GM10266 (cell line): ENCODE measurements around the gene FAM228A.

Experiments used
- DNase-seq: peaks from one replicate; pipeline ENCODE4 v3.0.0; 2012; ENCODE audit errors: extremely low spot score
- CTCF ChIP-seq: IDR thresholded peaks from 2 replicates; pipeline ENCODE4 v1.5.1; 2012; ENCODE audit warnings: mild to moderate bottlenecking, low read depth; ENCODE audit not compliant: control insufficient read depth, insufficient read depth; ENCODE audit errors: missing control alignments

FAM228A gene

GRCh38 chr2:24238158-24238557, 63.3 kb downstream of the FAM228A start:
- TF ChIP-seq CTCF: no peak
- DNase-seq: no peak

- no peak for DNase-seq
- TF ChIP-seq CTCF: no peak
Observed at GRCh38 chr2:24239553-24239952, 64.7 kb downstream of the FAM228A start.
